D721Med (cell line): ENCODE data around the gene BCR.
"Not testable (repeated sequence)": the region's sequence is repeated elsewhere in the genome, so short reads cannot be mapped to it uniquely, and the experiment has no call there.

Source experiments
- DNase-seq: peaks from one replicate; pipeline ENCODE4 v3.0.0; 2011; ENCODE audit warnings: low spot score; ENCODE audit not compliant: insufficient read length
- FAIRE-seq: peaks from 2 replicates; lab custom pipeline; 2011; peaks lifted over from hg19 to GRCh38; lab: Jason Lieb, UNC
- TF ChIP-seq, protein P1 (sequence below): IDR thresholded peaks from 2 replicates; pipeline ENCODE4 v1.5.1; 2012; ENCODE audit warnings: mild to moderate bottlenecking, control low read depth; ENCODE audit not compliant: insufficient read depth; ENCODE audit errors: missing control alignments

The BCR gene

GRCh38 chr22:23305321-23305910 lies 125.1 kb downstream of the BCR start:
- FAIRE-seq: no peak
- TF ChIP-seq, protein P1, sequence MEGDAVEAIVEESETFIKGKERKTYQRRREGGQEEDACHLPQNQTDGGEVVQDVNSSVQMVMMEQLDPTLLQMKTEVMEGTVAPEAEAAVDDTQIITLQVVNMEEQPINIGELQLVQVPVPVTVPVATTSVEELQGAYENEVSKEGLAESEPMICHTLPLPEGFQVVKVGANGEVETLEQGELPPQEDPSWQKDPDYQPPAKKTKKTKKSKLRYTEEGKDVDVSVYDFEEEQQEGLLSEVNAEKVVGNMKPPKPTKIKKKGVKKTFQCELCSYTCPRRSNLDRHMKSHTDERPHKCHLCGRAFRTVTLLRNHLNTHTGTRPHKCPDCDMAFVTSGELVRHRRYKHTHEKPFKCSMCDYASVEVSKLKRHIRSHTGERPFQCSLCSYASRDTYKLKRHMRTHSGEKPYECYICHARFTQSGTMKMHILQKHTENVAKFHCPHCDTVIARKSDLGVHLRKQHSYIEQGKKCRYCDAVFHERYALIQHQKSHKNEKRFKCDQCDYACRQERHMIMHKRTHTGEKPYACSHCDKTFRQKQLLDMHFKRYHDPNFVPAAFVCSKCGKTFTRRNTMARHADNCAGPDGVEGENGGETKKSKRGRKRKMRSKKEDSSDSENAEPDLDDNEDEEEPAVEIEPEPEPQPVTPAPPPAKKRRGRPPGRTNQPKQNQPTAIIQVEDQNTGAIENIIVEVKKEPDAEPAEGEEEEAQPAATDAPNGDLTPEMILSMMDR: no peak
- DNase-seq: no peak

GRCh38 chr22:23305922-23306374 lies 125.6 kb downstream of the BCR start:
- TF ChIP-seq, protein P1: no peak
- DNase-seq (no peak), FAIRE-seq (no peak)

- DNase-seq (no peak), FAIRE-seq (no peak)
- TF ChIP-seq, protein P1: no peak
Measured at GRCh38 chr22:23306438-23306921, 126.2 kb downstream of the BCR start.

DNA sequence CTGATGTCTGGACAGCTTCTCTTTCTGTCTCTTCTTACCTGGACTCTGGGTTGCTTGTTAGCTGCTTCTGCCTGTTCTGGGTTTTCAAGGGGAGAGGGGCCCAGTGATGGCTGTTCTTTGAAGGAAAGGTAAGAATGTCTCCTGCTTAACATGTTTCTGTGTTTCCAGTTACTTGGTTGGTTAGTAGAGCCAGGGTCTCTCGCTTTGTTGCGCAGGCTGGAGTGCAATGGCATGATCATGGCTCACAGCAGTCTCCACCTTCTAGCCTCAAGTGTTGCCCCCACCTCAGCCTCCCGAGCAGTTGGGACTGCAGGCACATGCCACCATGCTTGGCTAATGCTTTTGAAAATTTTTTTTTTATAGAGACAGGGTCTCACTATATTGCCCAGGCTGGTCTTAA lies 126.6 kb downstream of the BCR start:
- no peak for FAIRE-seq
- TF ChIP-seq, protein P1: no peak
- DNase-seq: no peak

GRCh38 chr22:23307511-23307910 lies 127.2 kb downstream of the BCR start:
- not testable (repeated sequence) for FAIRE-seq, DNase-seq

DNA sequence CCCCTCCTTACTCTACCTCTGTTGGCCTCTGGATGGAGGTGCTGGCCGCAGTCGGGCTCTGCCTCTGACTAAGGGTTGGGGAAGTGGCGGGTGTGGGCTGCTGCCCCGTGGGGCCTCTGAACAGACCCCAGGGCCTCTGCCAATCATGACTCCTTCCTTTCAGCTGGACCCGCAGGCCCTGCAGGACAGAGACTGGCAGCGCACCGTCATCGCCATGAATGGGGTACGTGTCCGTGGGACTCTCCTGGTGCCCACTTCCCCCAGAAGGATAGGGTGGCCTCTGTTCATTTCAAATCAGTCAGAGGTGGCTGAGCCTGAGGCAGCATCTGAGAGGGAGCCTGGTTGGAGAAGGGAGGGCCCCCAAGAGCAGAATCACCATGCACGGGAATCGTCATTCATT lies 129.0 kb downstream of the BCR start:
- not testable (repeated sequence) for FAIRE-seq, DNase-seq

DNA sequence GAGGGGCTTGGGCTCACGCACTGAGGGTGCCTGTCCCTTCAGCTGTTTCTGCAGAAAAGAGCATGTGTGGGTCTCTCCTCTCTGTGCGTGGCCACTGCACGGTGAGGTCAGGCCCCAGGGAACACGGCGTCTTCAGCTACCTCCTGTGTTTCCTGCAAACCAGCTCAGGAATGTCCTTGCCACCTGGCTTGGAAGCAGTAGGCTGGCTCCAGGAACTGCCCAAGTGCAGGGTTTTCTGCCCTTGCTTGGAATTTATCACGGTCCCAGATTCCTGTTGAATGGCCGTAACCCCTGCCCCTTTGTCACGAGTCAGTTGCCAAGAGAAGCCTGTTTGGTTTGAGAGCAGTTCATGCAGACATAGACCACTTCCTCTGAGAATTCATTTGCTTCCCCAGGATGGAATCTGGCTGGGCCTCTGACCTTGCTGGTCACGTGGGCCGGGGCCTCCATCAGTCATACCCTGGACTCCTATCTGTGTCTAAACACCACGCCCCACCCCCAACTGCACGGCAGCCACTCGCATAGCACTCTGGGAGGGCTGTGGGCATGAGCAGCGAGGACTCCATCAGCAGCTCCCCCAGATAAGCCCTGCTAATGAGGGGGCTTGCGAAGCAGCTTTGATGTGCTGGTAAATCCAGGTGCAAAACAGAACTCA lies 130.3 kb downstream of the BCR start:
- not testable (repeated sequence) for FAIRE-seq, DNase-seq

DNA sequence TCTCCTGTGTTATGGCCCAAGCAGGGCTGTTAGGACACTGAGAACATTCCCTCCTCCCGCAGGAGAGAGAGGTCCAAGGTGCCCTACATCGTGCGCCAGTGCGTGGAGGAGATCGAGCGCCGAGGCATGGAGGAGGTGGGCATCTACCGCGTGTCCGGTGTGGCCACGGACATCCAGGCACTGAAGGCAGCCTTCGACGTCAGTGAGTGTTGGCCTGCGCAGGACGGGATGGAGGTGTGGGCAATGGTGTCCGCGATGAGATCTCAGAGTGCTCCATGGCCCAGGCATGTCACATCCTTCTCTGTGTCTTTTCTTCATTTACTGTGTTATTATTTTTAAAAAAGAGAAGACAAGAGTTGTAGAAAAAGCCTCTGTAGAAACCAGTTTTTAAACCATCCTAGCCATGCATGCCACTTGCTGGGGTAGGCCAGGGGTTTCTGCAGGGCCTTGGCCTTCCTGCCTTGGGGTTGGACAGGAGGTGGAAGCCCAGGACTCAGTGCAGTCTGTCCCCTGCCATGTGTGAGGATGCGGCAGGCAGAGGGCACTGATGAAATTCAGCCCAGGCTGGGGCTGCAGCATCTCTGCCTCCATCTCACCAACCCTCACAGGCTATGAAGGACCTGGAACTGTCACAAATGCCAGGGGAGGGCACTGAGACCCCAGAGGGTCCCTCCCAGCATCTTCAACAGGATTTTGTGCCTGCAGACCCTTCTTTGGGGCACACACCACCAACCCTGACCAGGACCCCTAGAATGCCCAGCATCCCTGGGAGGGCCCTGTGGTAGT lies 131.5 kb downstream of the BCR start:
- DNase-seq, FAIRE-seq: not testable (repeated sequence)

GRCh38 chr22:23313791-23314567 lies 133.7 kb downstream of the BCR start:
- TF ChIP-seq, protein P1: no peak
- FAIRE-seq: no peak

More at GRCh38 chr22:23313791-23314567, 133.7 kb downstream of the BCR start:
- no peak for DNase-seq
